ENCODE results near the gene COL6A3.

DNA sequence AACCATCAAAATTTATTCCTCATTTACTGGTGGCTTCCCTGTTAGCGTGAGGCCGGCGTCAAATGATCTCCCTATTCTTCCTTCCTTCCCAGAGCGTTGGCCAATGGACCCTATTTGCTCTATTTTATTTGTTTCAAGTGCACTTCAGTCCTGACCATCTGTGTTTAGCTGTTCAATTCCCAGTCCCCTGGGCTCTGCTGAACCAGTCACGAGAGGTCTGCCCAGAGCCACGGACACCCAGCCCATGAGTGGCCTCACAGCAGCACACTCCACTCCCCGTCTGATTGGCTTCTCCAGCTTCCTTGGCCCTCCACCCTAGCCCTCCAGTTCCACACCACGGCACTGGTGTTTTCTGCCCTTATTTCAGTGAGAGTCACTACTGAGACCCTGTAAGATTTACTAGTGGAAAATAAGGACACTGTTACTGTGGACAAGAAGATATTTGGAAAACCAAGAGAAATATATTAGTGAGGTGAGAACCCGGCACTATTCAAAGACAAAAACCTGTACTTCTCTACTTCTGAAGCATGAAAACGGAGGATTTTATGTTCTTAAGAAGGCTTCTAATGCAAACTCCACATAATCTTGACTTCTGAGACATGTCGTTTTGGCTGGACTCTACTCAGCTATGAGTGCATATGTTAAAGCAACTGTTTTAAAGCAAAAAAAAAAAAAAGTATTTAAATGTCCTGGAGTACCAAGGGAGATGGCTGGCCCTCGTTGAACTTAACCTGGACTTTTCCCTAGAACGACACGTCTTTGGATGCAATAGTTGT is 86.6 kb downstream of the COL6A3 start:
- TF ChIP-seq, protein P1, sequence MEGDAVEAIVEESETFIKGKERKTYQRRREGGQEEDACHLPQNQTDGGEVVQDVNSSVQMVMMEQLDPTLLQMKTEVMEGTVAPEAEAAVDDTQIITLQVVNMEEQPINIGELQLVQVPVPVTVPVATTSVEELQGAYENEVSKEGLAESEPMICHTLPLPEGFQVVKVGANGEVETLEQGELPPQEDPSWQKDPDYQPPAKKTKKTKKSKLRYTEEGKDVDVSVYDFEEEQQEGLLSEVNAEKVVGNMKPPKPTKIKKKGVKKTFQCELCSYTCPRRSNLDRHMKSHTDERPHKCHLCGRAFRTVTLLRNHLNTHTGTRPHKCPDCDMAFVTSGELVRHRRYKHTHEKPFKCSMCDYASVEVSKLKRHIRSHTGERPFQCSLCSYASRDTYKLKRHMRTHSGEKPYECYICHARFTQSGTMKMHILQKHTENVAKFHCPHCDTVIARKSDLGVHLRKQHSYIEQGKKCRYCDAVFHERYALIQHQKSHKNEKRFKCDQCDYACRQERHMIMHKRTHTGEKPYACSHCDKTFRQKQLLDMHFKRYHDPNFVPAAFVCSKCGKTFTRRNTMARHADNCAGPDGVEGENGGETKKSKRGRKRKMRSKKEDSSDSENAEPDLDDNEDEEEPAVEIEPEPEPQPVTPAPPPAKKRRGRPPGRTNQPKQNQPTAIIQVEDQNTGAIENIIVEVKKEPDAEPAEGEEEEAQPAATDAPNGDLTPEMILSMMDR (conservative IDR thresholded peaks at IDR 0.05 in 1 of 2, IDR thresholded peaks at IDR 0.05 in 1 of 2; ENCODE audit: extremely low read depth in 1 of 2, insufficient read depth in 1 of 2, low read depth in 1 of 2, low read length in 2 of 2), result no peak
- TF ChIP-seq EZH2 (IDR thresholded peaks at IDR 0.05; ENCODE audit: borderline replicate concordance, low read length), result no peak
